Measurements from ENCODE around the gene SPATA18. TPM values are rescaled to one million over a fixed set of nuclear protein-coding genes. Genes with fewer than 3 reads are reported as not detected.

The SPATA18 gene
- total and polyA plus RNA-seq, 5 donors from 2014 or later = not detected

DNA sequence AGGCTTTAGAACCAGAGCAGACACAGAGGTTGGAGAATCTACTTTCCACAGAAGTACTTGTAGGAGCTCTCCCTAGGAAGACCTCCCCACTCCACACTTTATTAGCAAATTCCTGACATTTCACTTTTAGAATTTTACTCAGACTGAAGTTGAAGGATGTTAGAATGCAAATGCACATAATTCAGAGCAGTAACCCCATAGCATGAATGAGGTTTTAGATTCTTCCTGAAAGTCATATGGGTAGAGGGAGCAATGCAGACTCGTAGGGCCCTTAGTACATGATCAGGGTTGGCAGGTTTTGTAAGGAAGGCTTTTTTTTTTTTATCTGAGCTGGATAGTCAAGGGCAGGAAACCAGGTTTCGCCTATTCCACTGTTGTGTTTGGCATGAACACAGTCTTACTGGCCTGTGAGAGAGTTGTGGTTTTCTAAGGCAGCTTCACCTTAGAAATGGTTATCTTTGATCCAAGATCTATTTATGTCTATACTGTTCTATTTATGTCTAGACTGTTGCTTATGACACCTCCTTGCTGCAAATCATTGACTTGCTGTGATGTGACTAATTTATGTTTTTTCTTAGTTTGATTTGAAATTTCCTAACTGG, 48.9 kb downstream of the SPATA18 start:
- DNase-seq (no peak), ATAC-seq (ENCODE audit: low read depth in 2 of 2) (no peak)
- no peaks in the 10 kb centered on the region for H3K27me3 ChIP-seq (ENCODE audit: control insufficient read depth, insufficient read depth, low read length)
- H3K27ac Mint-ChIP-seq = no peak overlapping the region
- no peak overlapping the region for H3K4me3 ChIP-seq (ENCODE audit: low read depth, low read length)
- no peak overlapping the region for H3K27ac ChIP-seq (ENCODE audit: insufficient read depth, low read length, poor library complexity, severe bottlenecking)
- H3K4me1 Mint-ChIP-seq = no peaks in the 10 kb centered on the region
- H3K36me3 Mint-ChIP-seq = no peaks in the 10 kb centered on the region
- no peak overlapping the region for H3K4me3 Mint-ChIP-seq
- H3K36me3 ChIP-seq (ENCODE audit: control insufficient read depth, insufficient read depth, low read length) = no peaks in the 10 kb centered on the region
- no peaks in the 10 kb centered on the region for H3K4me1 ChIP-seq (ENCODE audit: control insufficient read depth, insufficient read depth, low read length, poor library complexity, severe bottlenecking)
- H3K9me3 Mint-ChIP-seq = peaks cover 0 to 3% (median 0%) of the 10 kb centered on the region in 7 donors
- H3K9me3 ChIP-seq (ENCODE audit: control insufficient read depth in 2 of 2, low read length in 2 of 2) = no peaks in the 10 kb centered on the region
- no peaks in the 10 kb centered on the region for H3K27me3 Mint-ChIP-seq

GRCh38 chr4:52102587-52102986, 51.5 kb downstream of the SPATA18 start:
- no peaks in the 10 kb centered on the region for H3K9me3 ChIP-seq (ENCODE audit: control insufficient read depth in 2 of 2, low read length in 2 of 2)
- DNase-seq (no peak), ATAC-seq (ENCODE audit: low read depth in 2 of 2) (no peak)
- no peak overlapping the region for H3K27ac ChIP-seq (ENCODE audit: insufficient read depth, low read length, poor library complexity, severe bottlenecking)
- no peaks in the 10 kb centered on the region for H3K9me3 Mint-ChIP-seq
- no peak overlapping the region for H3K27ac Mint-ChIP-seq
- H3K36me3 Mint-ChIP-seq = no peaks in the 10 kb centered on the region
- no peaks in the 10 kb centered on the region for H3K27me3 ChIP-seq (ENCODE audit: control insufficient read depth, insufficient read depth, low read length)
- H3K27me3 Mint-ChIP-seq = no peaks in the 10 kb centered on the region
- H3K36me3 ChIP-seq (ENCODE audit: control insufficient read depth, insufficient read depth, low read length) = no peaks in the 10 kb centered on the region
- H3K4me1 ChIP-seq (ENCODE audit: control insufficient read depth, insufficient read depth, low read length, poor library complexity, severe bottlenecking) = no peaks in the 10 kb centered on the region
- no peaks in the 10 kb centered on the region for H3K4me1 Mint-ChIP-seq
- H3K4me3 Mint-ChIP-seq = no peak overlapping the region
- no peak overlapping the region for H3K4me3 ChIP-seq (ENCODE audit: low read depth, low read length)

- H3K27me3 Mint-ChIP-seq = peaks cover 2% of the 10 kb centered on the region
- H3K4me1 Mint-ChIP-seq = no peaks in the 10 kb centered on the region
- DNase-seq (no peak), ATAC-seq (ENCODE audit: low read depth in 2 of 2) (no peak)
- peaks cover 0 to under 1% (median 0%) of the 10 kb centered on the region in 7 donors for H3K9me3 Mint-ChIP-seq
- Histone ChIP-seq H3K4me1 (ENCODE audit: control insufficient read depth, insufficient read depth, low read length, poor library complexity, severe bottlenecking) (no peaks in the 10 kb centered on the region), H3K9me3 (ENCODE audit: control insufficient read depth in 2 of 2, low read length in 2 of 2) (no peaks in the 10 kb centered on the region), H3K4me3 (ENCODE audit: low read depth, low read length) (no peak overlapping the region), H3K27ac (ENCODE audit: insufficient read depth, low read length, poor library complexity, severe bottlenecking) (no peak overlapping the region), H3K36me3 (ENCODE audit: control insufficient read depth, insufficient read depth, low read length) (no peaks in the 10 kb centered on the region), H3K27me3 (ENCODE audit: control insufficient read depth, insufficient read depth, low read length) (no peaks in the 10 kb centered on the region)
- H3K4me3 Mint-ChIP-seq = no peak overlapping the region
- no peak overlapping the region for H3K27ac Mint-ChIP-seq
- H3K36me3 Mint-ChIP-seq = no peaks in the 10 kb centered on the region
Measured at GRCh38 chr4:52103319-52103718, 52.2 kb downstream of the SPATA18 start.

DNA sequence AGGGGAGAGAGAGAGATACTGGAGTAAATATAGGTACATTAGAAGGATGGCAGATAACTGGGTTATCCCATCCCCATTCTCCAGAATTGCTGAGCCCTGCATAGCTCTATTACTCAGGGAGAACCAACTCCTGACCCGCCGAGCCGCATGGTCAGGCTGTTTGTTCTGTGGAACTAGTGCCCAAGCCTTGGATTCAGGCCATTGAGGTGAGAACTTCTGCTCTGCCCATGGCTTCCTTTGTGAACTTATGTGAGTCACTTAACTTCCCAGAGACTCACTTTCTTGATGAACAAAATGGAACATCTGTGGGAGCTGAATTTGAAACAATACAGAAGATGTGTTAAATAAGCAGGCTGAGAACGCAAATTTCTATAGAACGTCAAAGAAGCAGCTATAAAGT, 54.2 kb downstream of the SPATA18 start:
- Mint-ChIP-seq H3K27ac (no peak overlapping the region), H3K27me3 (peaks cover 6% of the 10 kb centered on the region), H3K9me3 (peaks cover 0 to 4% (median 0%) of the 10 kb centered on the region in 7 donors), H3K4me1 (no peaks in the 10 kb centered on the region), H3K36me3 (no peaks in the 10 kb centered on the region), H3K4me3 (no peak overlapping the region)
- ATAC-seq (ENCODE audit: low read depth in 2 of 2) (no peak), DNase-seq (no peak)
- Histone ChIP-seq H3K9me3 (ENCODE audit: control insufficient read depth in 2 of 2, low read length in 2 of 2) (no peaks in the 10 kb centered on the region), H3K4me1 (ENCODE audit: control insufficient read depth, insufficient read depth, low read length, poor library complexity, severe bottlenecking) (no peaks in the 10 kb centered on the region), H3K4me3 (ENCODE audit: low read depth, low read length) (no peak overlapping the region), H3K27ac (ENCODE audit: insufficient read depth, low read length, poor library complexity, severe bottlenecking) (no peak overlapping the region), H3K27me3 (ENCODE audit: control insufficient read depth, insufficient read depth, low read length) (no peaks in the 10 kb centered on the region), H3K36me3 (ENCODE audit: control insufficient read depth, insufficient read depth, low read length) (no peaks in the 10 kb centered on the region)

DNA sequence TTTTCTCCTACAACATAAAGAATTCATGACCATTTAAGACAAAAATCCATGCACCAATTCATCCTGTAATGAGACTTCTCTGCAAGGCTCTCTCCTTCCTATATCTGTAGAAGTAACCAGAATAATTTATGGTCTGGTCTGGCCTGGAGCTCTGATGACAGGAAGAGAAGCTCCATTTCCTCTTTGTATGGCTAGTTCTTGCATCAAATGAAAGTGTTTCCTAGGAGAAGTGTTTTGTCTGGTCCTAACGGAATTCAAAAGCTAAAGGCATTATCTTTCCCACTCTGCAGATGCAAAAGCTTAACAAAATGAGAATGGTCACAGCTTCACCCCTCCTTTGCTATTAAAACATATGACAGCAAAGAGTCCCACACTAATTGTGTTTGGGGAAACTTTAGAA, 55.1 kb downstream of the SPATA18 start:
- H3K4me3 ChIP-seq (ENCODE audit: low read depth, low read length) = no peak overlapping the region
- Mint-ChIP-seq H3K4me1 (no peaks in the 10 kb centered on the region), H3K4me3 (no peak overlapping the region), H3K9me3 (peaks cover 0 to 6% (median 0%) of the 10 kb centered on the region in 7 donors), H3K27ac (no peak overlapping the region), H3K36me3 (no peaks in the 10 kb centered on the region), H3K27me3 (peaks cover 6% of the 10 kb centered on the region)
- no peaks in the 10 kb centered on the region for H3K9me3 ChIP-seq (ENCODE audit: control insufficient read depth in 2 of 2, low read length in 2 of 2)
- no peaks in the 10 kb centered on the region for H3K27me3 ChIP-seq (ENCODE audit: control insufficient read depth, insufficient read depth, low read length)
- ATAC-seq (ENCODE audit: low read depth in 2 of 2) (no peak), DNase-seq (no peak)
- no peak overlapping the region for H3K27ac ChIP-seq (ENCODE audit: insufficient read depth, low read length, poor library complexity, severe bottlenecking)
- no peaks in the 10 kb centered on the region for H3K36me3 ChIP-seq (ENCODE audit: control insufficient read depth, insufficient read depth, low read length)
- H3K4me1 ChIP-seq (ENCODE audit: control insufficient read depth, insufficient read depth, low read length, poor library complexity, severe bottlenecking) = no peaks in the 10 kb centered on the region

GRCh38 chr4:52106660-52107059, 55.6 kb downstream of the SPATA18 start:
- H3K27me3 ChIP-seq (ENCODE audit: control insufficient read depth, insufficient read depth, low read length) = no peaks in the 10 kb centered on the region
- no peak overlapping the region for H3K4me3 ChIP-seq (ENCODE audit: low read depth, low read length)
- Mint-ChIP-seq H3K27ac (no peak overlapping the region), H3K4me1 (no peaks in the 10 kb centered on the region), H3K36me3 (no peaks in the 10 kb centered on the region), H3K9me3 (peaks cover 0 to 6% (median 0%) of the 10 kb centered on the region in 7 donors), H3K27me3 (peaks cover 9% of the 10 kb centered on the region), H3K4me3 (no peak overlapping the region)
- H3K9me3 ChIP-seq (ENCODE audit: control insufficient read depth in 2 of 2, low read length in 2 of 2) = no peaks in the 10 kb centered on the region
- DNase-seq = no peak
- no peak overlapping the region for H3K27ac ChIP-seq (ENCODE audit: insufficient read depth, low read length, poor library complexity, severe bottlenecking)
- no peaks in the 10 kb centered on the region for H3K4me1 ChIP-seq (ENCODE audit: control insufficient read depth, insufficient read depth, low read length, poor library complexity, severe bottlenecking)
- H3K36me3 ChIP-seq (ENCODE audit: control insufficient read depth, insufficient read depth, low read length) = no peaks in the 10 kb centered on the region
- ATAC-seq (ENCODE audit: low read depth in 2 of 2) = no peak

DNA sequence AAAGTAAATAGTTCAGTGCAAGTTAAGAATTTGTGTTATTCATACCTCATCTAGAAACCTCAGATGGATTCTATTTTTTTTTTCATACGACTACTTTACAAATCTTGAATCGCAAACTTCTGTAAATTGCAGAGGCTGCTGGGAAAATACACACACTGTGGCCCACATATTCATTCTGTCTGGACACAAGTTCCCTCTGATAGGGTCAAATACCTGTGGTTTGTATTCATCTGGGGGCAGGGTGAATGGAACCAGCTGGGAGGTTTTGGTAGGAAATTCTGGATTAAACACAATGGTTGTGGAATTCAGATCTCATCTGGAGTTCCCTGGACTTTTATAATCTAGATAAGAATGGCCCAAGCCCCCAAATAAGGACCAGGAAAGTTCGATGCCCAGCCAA, 56.2 kb downstream of the SPATA18 start:
- no peak overlapping the region for H3K4me3 Mint-ChIP-seq
- ATAC-seq (ENCODE audit: low read depth in 2 of 2) (no peak), DNase-seq (no peak)
- no peaks in the 10 kb centered on the region for H3K4me1 ChIP-seq (ENCODE audit: control insufficient read depth, insufficient read depth, low read length, poor library complexity, severe bottlenecking)
- no peaks in the 10 kb centered on the region for H3K4me1 Mint-ChIP-seq
- no peak overlapping the region for H3K27ac Mint-ChIP-seq
- H3K9me3 ChIP-seq (ENCODE audit: control insufficient read depth in 2 of 2, low read length in 2 of 2) = no peaks in the 10 kb centered on the region
- no peaks in the 10 kb centered on the region for H3K27me3 ChIP-seq (ENCODE audit: control insufficient read depth, insufficient read depth, low read length)
- no peak overlapping the region for H3K4me3 ChIP-seq (ENCODE audit: low read depth, low read length)
- H3K9me3 Mint-ChIP-seq = peaks cover 0 to 6% (median 0%) of the 10 kb centered on the region in 7 donors
- peaks cover 10% of the 10 kb centered on the region for H3K27me3 Mint-ChIP-seq
- H3K27ac ChIP-seq (ENCODE audit: insufficient read depth, low read length, poor library complexity, severe bottlenecking) = no peak overlapping the region
- no peaks in the 10 kb centered on the region for H3K36me3 Mint-ChIP-seq
- no peaks in the 10 kb centered on the region for H3K36me3 ChIP-seq (ENCODE audit: control insufficient read depth, insufficient read depth, low read length)

GRCh38 chr4:52107745-52108144, 56.6 kb downstream of the SPATA18 start:
- no peaks in the 10 kb centered on the region for H3K36me3 Mint-ChIP-seq
- DNase-seq = no peak
- no peak overlapping the region for H3K27ac Mint-ChIP-seq
- H3K9me3 ChIP-seq (ENCODE audit: control insufficient read depth in 2 of 2, low read length in 2 of 2) = no peaks in the 10 kb centered on the region
- no peaks in the 10 kb centered on the region for H3K4me1 ChIP-seq (ENCODE audit: control insufficient read depth, insufficient read depth, low read length, poor library complexity, severe bottlenecking)
- no peak for ATAC-seq (ENCODE audit: low read depth in 2 of 2)
- no peak overlapping the region for H3K4me3 Mint-ChIP-seq
- no peak overlapping the region for H3K4me3 ChIP-seq (ENCODE audit: low read depth, low read length)
- H3K27me3 ChIP-seq (ENCODE audit: control insufficient read depth, insufficient read depth, low read length) = no peaks in the 10 kb centered on the region
- H3K9me3 Mint-ChIP-seq = peaks cover 0 to 6% (median 0%) of the 10 kb centered on the region in 7 donors
- H3K4me1 Mint-ChIP-seq = no peaks in the 10 kb centered on the region
- H3K36me3 ChIP-seq (ENCODE audit: control insufficient read depth, insufficient read depth, low read length) = no peaks in the 10 kb centered on the region
- no peak overlapping the region for H3K27ac ChIP-seq (ENCODE audit: insufficient read depth, low read length, poor library complexity, severe bottlenecking)
- peaks cover 10% of the 10 kb centered on the region for H3K27me3 Mint-ChIP-seq
